ENCODE data around the gene AFAP1. TPM values are rescaled to one million over a fixed set of nuclear protein-coding genes. Genes with fewer than 3 reads are reported as not detected.

Gene AFAP1
- total and polyA plus RNA-seq, 2 donors (not counting 1 experiment from before 2014, with no cell fraction given), result 0.03 to 0.44 TPM

- Histone ChIP-seq H4K20me1 (ENCODE audit: control insufficient read depth, insufficient read depth, low read length, poor library complexity, severe bottlenecking) (no peaks in the 10 kb centered on the region), H3K9me3 (ENCODE audit: control extremely low read depth in 1 of 3, control insufficient read depth in 2 of 3, insufficient read depth in 1 of 3, low read length in 2 of 3) (no peaks in the 10 kb centered on the region), H3K27me3 (replicated peaks in 1 of 4; ENCODE audit: control extremely low read depth in 1 of 4, control insufficient read depth in 3 of 4, insufficient read depth in 4 of 4, low read length in 3 of 4) (peaks cover 0 to 10% (median 0%) of the 10 kb centered on the region in 4 experiments), H2AFZ (ENCODE audit: insufficient read depth, low read depth, low read length, poor library complexity, severe bottlenecking) (no peak overlapping the region), H3K9ac (ENCODE audit: low read length) (no peak overlapping the region), H3K79me2 (ENCODE audit: control insufficient read depth, insufficient read depth, low read length) (no peaks in the 10 kb centered on the region), H3K36me3 (replicated peaks in 1 of 2; ENCODE audit: control extremely low read depth in 1 of 2, control insufficient read depth in 1 of 2, extremely low read depth in 1 of 2, insufficient read depth in 2 of 2, low read length in 1 of 2) (no peaks in the 10 kb centered on the region), H3K4me2 (replicated peaks; ENCODE audit: low read depth, low read length, poor library complexity, severe bottlenecking) (no peak overlapping the region), H3K27ac (ENCODE audit: low read length in 2 of 2) (no peak overlapping the region), H3K4me3 (ENCODE audit: control extremely low read depth in 1 of 5, extremely low read depth in 1 of 5, insufficient read depth in 1 of 5, low read depth in 2 of 5, low read length in 4 of 5) (no peak overlapping the region), H3K4me1 (ENCODE audit: control insufficient read depth in 2 of 2, insufficient read depth in 2 of 2, low read length in 2 of 2) (peaks cover 9% of the 10 kb centered on the region in 2 donors)
- no peak for TF ChIP-seq EZH2 (IDR thresholded peaks at IDR 0.05; ENCODE audit: borderline replicate concordance, insufficient read depth, low read depth, low read length, poor library complexity, severe bottlenecking)
- no peak for TF ChIP-seq CTCF (IDR thresholded peaks at IDR 0.05)
- Mint-ChIP-seq H3K27ac (no peak overlapping the region), H3K27me3 (peaks cover 27% of the 10 kb centered on the region), H3K9me3 (ENCODE audit: insufficient read depth) (no peaks in the 10 kb centered on the region), H3K4me1 (peaks cover 9% of the 10 kb centered on the region), H3K4me3 (no peak overlapping the region)
- intact Hi-C loops (cut with micrococcal nuclease), result no loop called here
- WGBS (ENCODE audit: insufficient coverage), result 70% methylated on average over 7 of the region's 11 CpGs
- ChIA-PET CTCF (interaction anchor here (0.7 kb wide), 1 partner anchor 158 kb away, joined by 6 read pairs; no protein-coding TSS in a partner anchor), POLR2A (no interaction called here)
- peak; percentile 10 for ATAC-seq (ENCODE audit: low read depth)
- no peak for DNase-seq
Observed at GRCh38 chr4:7960017-7960789, 20.5 kb upstream of the AFAP1 start.

- no peak overlapping the region for H3K4me3 Mint-ChIP-seq
- no peaks in the 10 kb centered on the region for H3K36me3 ChIP-seq (replicated peaks in 1 of 2; ENCODE audit: control extremely low read depth in 1 of 2, control insufficient read depth in 1 of 2, extremely low read depth in 1 of 2, insufficient read depth in 2 of 2, low read length in 1 of 2)
- intact Hi-C loops (cut with micrococcal nuclease), result no loop called here
- H3K27me3 ChIP-seq (replicated peaks in 1 of 4; ENCODE audit: control extremely low read depth in 1 of 4, control insufficient read depth in 3 of 4, insufficient read depth in 4 of 4, low read length in 3 of 4), result peaks cover 0 to 10% (median 0%) of the 10 kb centered on the region in 4 experiments
- H3K4me1 ChIP-seq (ENCODE audit: control insufficient read depth in 2 of 2, insufficient read depth in 2 of 2, low read length in 2 of 2), result peaks cover 9% of the 10 kb centered on the region in 2 donors
- peaks cover 9% of the 10 kb centered on the region for H3K4me1 Mint-ChIP-seq
- no peak overlapping the region for H3K27ac ChIP-seq (ENCODE audit: low read length in 2 of 2)
- H3K9ac ChIP-seq (ENCODE audit: low read length), result no peak overlapping the region
- H3K9me3 ChIP-seq (ENCODE audit: control extremely low read depth in 1 of 3, control insufficient read depth in 2 of 3, insufficient read depth in 1 of 3, low read length in 2 of 3), result peaks cover 0 to 6% (median 0%) of the 10 kb centered on the region in 3 donors
- H2AFZ ChIP-seq (ENCODE audit: insufficient read depth, low read depth, low read length, poor library complexity, severe bottlenecking), result no peak overlapping the region
- no peaks in the 10 kb centered on the region for H3K9me3 Mint-ChIP-seq (ENCODE audit: insufficient read depth)
- no peaks in the 10 kb centered on the region for H4K20me1 ChIP-seq (ENCODE audit: control insufficient read depth, insufficient read depth, low read length, poor library complexity, severe bottlenecking)
- no peak overlapping the region for H3K4me2 ChIP-seq (replicated peaks; ENCODE audit: low read depth, low read length, poor library complexity, severe bottlenecking)
- peaks cover 27% of the 10 kb centered on the region for H3K27me3 Mint-ChIP-seq
- POLR2A ChIA-PET, result no interaction called here
- ATAC-seq (ENCODE audit: low read depth) (no peak), DNase-seq (no peak)
- WGBS (ENCODE audit: insufficient coverage), result 65% methylated on average over 6 of the region's 7 CpGs
- CTCF ChIA-PET, result no interaction called here
- H3K4me3 ChIP-seq (ENCODE audit: control extremely low read depth in 1 of 5, extremely low read depth in 1 of 5, insufficient read depth in 1 of 5, low read depth in 2 of 5, low read length in 4 of 5), result no peak overlapping the region
- no peaks in the 10 kb centered on the region for H3K79me2 ChIP-seq (ENCODE audit: control insufficient read depth, insufficient read depth, low read length)
- no peak overlapping the region for H3K27ac Mint-ChIP-seq
- no peak for TF ChIP-seq EZH2 (IDR thresholded peaks at IDR 0.05; ENCODE audit: borderline replicate concordance, insufficient read depth, low read depth, low read length, poor library complexity, severe bottlenecking)
- TF ChIP-seq CTCF (IDR thresholded peaks at IDR 0.05), result no peak
Observed at GRCh38 chr4:7959078-7959477, 19.4 kb upstream of the AFAP1 start.

Data from B cell (primary cell).